Hepatocyte (in vitro differentiated cells): ENCODE results near the gene CFH. TPM values are rescaled to one million over a fixed set of nuclear protein-coding genes. Genes with fewer than 3 reads are reported as not detected.
"Not testable (repeated sequence)": the region's sequence is repeated elsewhere in the genome, so short reads cannot be mapped to it uniquely, and the experiment has no call there.

Experiments used
- DNase-seq: peaks from one replicate; pipeline ENCODE4 v3.0.0-alpha.2; 2016; ENCODE audit warnings: low spot score
- H2AFZ ChIP-seq: fragments of 200-600 bp; sonication (generic); 2 replicates; pipeline ENCODE4 v1.6.0; 2016; ENCODE audit warnings: antibody characterized with exemption, mild to moderate bottlenecking
- H3K27ac ChIP-seq: fragments of 200-600 bp; sonication (generic); 2 replicates; pipeline ENCODE4 v1.5.1; 2016; ENCODE audit warnings: mild to moderate bottlenecking
- H3K27me3 ChIP-seq: fragments of 200-600 bp; sonication (generic); 2 replicates; pipeline ENCODE4 v1.6.1; 2016
- H3K36me3 ChIP-seq: fragments of 200-600 bp; sonication (generic); replicated peaks from 2 replicates; pipeline ENCODE4 v1.5.1; 2016; ENCODE audit warnings: low read depth; ENCODE audit not compliant: insufficient read depth
- H3K4me1 ChIP-seq: fragments of 200-600 bp; sonication (generic); 2 replicates; pipeline ENCODE4 v1.5.1; 2016; ENCODE audit warnings: mild to moderate bottlenecking, moderate library complexity; ENCODE audit not compliant: insufficient read depth
- H3K4me2 ChIP-seq: fragments of 200-600 bp; sonication (generic); 2 replicates; pipeline ENCODE4 v1.6.0; 2016
- H3K4me3 ChIP-seq: fragments of 200-600 bp; sonication (generic); 2 replicates; pipeline ENCODE4 v1.5.1; 2016; ENCODE audit warnings: mild to moderate bottlenecking
- H3K79me2 ChIP-seq: fragments of 200-600 bp; sonication (generic); 2 replicates; pipeline ENCODE4 v1.6.0; 2017; ENCODE audit warnings: mild to moderate bottlenecking
- H3K9me2 ChIP-seq: fragments of 200-600 bp; sonication (generic); replicated peaks from 2 replicates; pipeline ENCODE4 v1.6.0; 2017; ENCODE audit warnings: mild to moderate bottlenecking; ENCODE audit not compliant: insufficient read depth
- H3K9me3 ChIP-seq: fragments of 200-600 bp; sonication (generic); 2 replicates; pipeline ENCODE4 v1.5.1; 2016; ENCODE audit warnings: low read depth, mild to moderate bottlenecking
- H4K20me1 ChIP-seq: fragments of 200-600 bp; sonication (generic); 2 replicates; pipeline ENCODE4 v1.6.0; 2016; ENCODE audit warnings: mild to moderate bottlenecking; ENCODE audit not compliant: insufficient read depth, poor library complexity, severe bottlenecking
- EZH2 ChIP-seq: fragments of 200-600 bp; sonication (generic); IDR thresholded peaks from 2 replicates; pipeline ENCODE4 v1.6.1; 2016; ENCODE audit warnings: antibody characterized with exemption, mild to moderate bottlenecking, borderline replicate concordance
- EZH2phosphoT487 ChIP-seq: fragments of 200-600 bp; sonication (generic); IDR thresholded peaks from one replicate; pipeline ENCODE4 v1.6.1; 2018; ENCODE audit warnings: antibody characterized with exemption, mild to moderate bottlenecking, low read depth, moderate library complexity; ENCODE audit not compliant: unreplicated experiment, severe bottlenecking
- WGBS: methylation state at CpG from one replicate; pipeline ENCODE4 v1.1.6; 2016; ENCODE audit warnings: low lambda C conversion rate; ENCODE audit errors: missing lambda C conversion rate; 5-methylcytosine and 5-hydroxymethylcytosine counted together
- polyA plus RNA-seq: library from polyadenylated mRNA; unstranded; fragments of >200 nt; fragmentation: Nextera tagmentation; extraction: Ambion mirVana; gene quantifications from 2 replicates; pipeline ENCODE4 v1.2.1, GENCODE V29; 2016
- total RNA-seq: library from RNA; depleted of rRNA; stranded (reverse); fragments of >200 nt; gene quantifications from 2 replicates; pipeline ENCODE4 v1.2.3, GENCODE V29; 2014
- TF ChIP-seq, protein P1 (sequence below): fragments of 200-600 bp; sonication (generic); IDR thresholded peaks from 2 replicates; pipeline ENCODE4 v1.5.1; 2016; ENCODE audit warnings: antibody characterized with exemption, mild to moderate bottlenecking; ENCODE audit not compliant: poor library complexity

The CFH gene
- total and polyA plus RNA-seq, 2 experiments from 2014 or later = 63.2 to 138 TPM

- H3K4me1 ChIP-seq = no peaks in the 10 kb centered on the region
- H3K27me3 ChIP-seq = no peaks in the 10 kb centered on the region
- DNase-seq = no peak
- no peak overlapping the region for H2AFZ ChIP-seq
- H3K9me2 ChIP-seq = no peaks in the 10 kb centered on the region
- no peaks in the 10 kb centered on the region for H4K20me1 ChIP-seq
- H3K9me3 ChIP-seq = no peaks in the 10 kb centered on the region
- no peaks in the 10 kb centered on the region for H3K36me3 ChIP-seq
- no peak overlapping the region for H3K4me3 ChIP-seq
- H3K4me2 ChIP-seq = no peak overlapping the region
- no peak overlapping the region for H3K27ac ChIP-seq
- no peaks in the 10 kb centered on the region for H3K79me2 ChIP-seq
- TF ChIP-seq EZH2phosphoT487 = no peak
- TF ChIP-seq EZH2 = no peak
- TF ChIP-seq, protein P1, sequence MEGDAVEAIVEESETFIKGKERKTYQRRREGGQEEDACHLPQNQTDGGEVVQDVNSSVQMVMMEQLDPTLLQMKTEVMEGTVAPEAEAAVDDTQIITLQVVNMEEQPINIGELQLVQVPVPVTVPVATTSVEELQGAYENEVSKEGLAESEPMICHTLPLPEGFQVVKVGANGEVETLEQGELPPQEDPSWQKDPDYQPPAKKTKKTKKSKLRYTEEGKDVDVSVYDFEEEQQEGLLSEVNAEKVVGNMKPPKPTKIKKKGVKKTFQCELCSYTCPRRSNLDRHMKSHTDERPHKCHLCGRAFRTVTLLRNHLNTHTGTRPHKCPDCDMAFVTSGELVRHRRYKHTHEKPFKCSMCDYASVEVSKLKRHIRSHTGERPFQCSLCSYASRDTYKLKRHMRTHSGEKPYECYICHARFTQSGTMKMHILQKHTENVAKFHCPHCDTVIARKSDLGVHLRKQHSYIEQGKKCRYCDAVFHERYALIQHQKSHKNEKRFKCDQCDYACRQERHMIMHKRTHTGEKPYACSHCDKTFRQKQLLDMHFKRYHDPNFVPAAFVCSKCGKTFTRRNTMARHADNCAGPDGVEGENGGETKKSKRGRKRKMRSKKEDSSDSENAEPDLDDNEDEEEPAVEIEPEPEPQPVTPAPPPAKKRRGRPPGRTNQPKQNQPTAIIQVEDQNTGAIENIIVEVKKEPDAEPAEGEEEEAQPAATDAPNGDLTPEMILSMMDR = no peak
These were observed 86.9 kb downstream of the CFH start for GRCh38 chr1:196738730-196739129.

DNA sequence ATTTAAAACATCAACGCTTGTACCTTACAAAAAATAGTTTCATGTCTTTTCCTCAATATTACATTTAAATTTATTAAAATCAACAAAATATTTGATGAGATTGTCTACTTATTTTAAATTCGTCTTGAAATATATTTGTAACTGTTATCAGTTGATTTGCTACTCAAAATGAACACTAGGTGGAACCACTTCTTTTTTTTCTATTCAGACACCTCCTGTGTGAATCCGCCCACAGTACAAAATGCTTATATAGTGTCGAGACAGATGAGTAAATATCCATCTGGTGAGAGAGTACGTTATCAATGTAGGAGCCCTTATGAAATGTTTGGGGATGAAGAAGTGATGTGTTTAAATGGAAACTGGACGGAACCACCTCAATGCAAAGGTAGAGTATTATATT, 91.4 kb downstream of the CFH start:
- TF ChIP-seq, protein P1 = peak; percentile 46
- H3K27ac ChIP-seq, H3K9me2 ChIP-seq, H3K4me1 ChIP-seq, H3K9me3 ChIP-seq, H4K20me1 ChIP-seq, H3K4me3 ChIP-seq, H3K4me2 ChIP-seq, H3K36me3 ChIP-seq, H2AFZ ChIP-seq, H3K79me2 ChIP-seq, H3K27me3 ChIP-seq: not testable (repeated sequence)
- DNase-seq = peak; percentile 43
- WGBS = 31% methylated on average over 6 of the region's 6 CpGs

DNA sequence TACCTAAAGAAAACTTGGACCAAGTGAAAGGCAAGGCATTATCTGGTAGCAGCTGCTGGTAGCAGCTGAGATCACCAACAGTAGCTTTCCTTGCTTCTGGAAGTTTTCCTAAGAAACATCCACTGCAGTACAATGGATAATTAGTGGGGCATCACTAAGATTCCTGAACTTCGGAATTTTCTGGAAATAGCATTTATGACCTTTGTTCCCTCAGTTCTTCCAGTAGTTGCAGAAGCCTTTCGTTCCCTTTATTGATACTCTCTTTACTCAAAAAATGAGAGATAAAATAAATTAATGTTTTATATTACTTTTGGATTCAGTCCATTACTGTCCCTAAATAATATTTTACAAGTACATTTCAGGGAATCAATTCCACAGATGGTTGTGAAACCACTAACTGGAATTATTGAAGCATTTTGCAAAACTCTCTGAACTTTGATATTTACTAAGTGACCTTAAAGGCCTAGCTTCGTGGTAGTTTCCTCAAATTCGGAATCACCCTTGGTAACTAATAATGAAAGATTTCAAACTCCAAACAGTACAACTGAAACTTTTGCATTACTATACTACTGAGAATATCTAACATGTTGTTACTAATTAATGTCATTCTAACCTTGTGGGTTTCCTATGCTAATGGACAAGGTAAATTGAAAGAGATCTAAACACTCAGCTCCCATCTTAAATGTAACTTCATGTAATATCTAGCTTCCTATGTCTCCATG, 113.3 kb downstream of the CFH start:
- H3K4me3 ChIP-seq, H3K4me2 ChIP-seq, H3K4me1 ChIP-seq, H4K20me1 ChIP-seq, H3K9me3 ChIP-seq, H3K9me2 ChIP-seq, H3K27me3 ChIP-seq, H3K27ac ChIP-seq, H3K36me3 ChIP-seq, DNase-seq, H2AFZ ChIP-seq, H3K79me2 ChIP-seq: not testable (repeated sequence)
- WGBS = 89% methylated on average over 4 of the region's 4 CpGs

GRCh38 chr1:196769823-196770222, 118.0 kb downstream of the CFH start:
- 86% methylated on average over 4 of the region's 4 CpGs for WGBS
- not testable (repeated sequence) for H3K4me3 ChIP-seq, H3K9me3 ChIP-seq, H3K4me1 ChIP-seq, H3K27ac ChIP-seq, H4K20me1 ChIP-seq, H3K9me2 ChIP-seq, H3K36me3 ChIP-seq, DNase-seq, H3K27me3 ChIP-seq, H3K79me2 ChIP-seq, H2AFZ ChIP-seq, H3K4me2 ChIP-seq
